ENCODE data around the gene HNRNPLL.

The HNRNPLL gene

GRCh38 chr2:38597115-38597514, 5.6 kb downstream of the HNRNPLL start:
- Histone ChIP-seq H3K4me1 (ENCODE audit: control insufficient read depth in 5 of 5, insufficient read depth in 5 of 5, low read length in 5 of 5) (peaks cover 0 to 43% (median 33%) of the 10 kb centered on the region in 5 donors), H3K27me3 (ENCODE audit: control insufficient read depth in 5 of 5, insufficient read depth in 4 of 5, low read length in 5 of 5) (no peaks in the 10 kb centered on the region), H3K9me3 (ENCODE audit: control insufficient read depth in 5 of 5, low read length in 5 of 5) (no peaks in the 10 kb centered on the region), H3K36me3 (ENCODE audit: control insufficient read depth in 5 of 5, insufficient read depth in 5 of 5, low read length in 5 of 5) (no peaks in the 10 kb centered on the region), H3K9ac (ENCODE audit: low read length in 5 of 5) (no peak overlapping the region), H3K4me3 (ENCODE audit: low read depth in 1 of 5, low read length in 5 of 5) (no peak overlapping the region), H3K27ac (ENCODE audit: low read depth, low read length) (no peak overlapping the region)

DNA sequence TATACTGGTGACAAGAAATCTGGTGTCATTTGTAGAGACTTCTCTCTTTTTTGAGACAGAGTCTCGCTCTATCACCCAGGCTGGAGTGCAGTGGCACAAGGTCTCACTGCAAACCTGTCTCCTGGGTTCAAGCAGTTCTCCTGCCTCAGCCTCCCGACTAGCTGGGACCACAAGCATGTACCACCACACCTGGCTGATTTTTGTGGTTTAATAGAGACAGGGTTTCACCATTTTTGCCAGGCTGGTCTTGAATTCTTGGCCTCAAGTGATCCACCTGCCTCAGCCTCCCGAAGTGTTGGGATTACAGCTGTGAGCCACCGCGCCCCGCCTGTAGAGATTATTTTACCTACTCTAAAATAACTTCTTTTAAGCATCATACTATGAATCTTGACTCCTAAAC, 6.5 kb downstream of the HNRNPLL start:
- no peaks in the 10 kb centered on the region for H3K9me3 ChIP-seq (ENCODE audit: control insufficient read depth in 5 of 5, low read length in 5 of 5)
- H3K27me3 ChIP-seq (ENCODE audit: control insufficient read depth in 5 of 5, insufficient read depth in 4 of 5, low read length in 5 of 5): no peaks in the 10 kb centered on the region
- H3K4me3 ChIP-seq (ENCODE audit: low read depth in 1 of 5, low read length in 5 of 5): no peak overlapping the region
- no peak overlapping the region for H3K27ac ChIP-seq (ENCODE audit: low read depth, low read length)
- H3K36me3 ChIP-seq (ENCODE audit: control insufficient read depth in 5 of 5, insufficient read depth in 5 of 5, low read length in 5 of 5): no peaks in the 10 kb centered on the region
- H3K9ac ChIP-seq (ENCODE audit: low read length in 5 of 5): no peak overlapping the region
- peaks cover 0 to 37% (median 28%) of the 10 kb centered on the region in 5 donors for H3K4me1 ChIP-seq (ENCODE audit: control insufficient read depth in 5 of 5, insufficient read depth in 5 of 5, low read length in 5 of 5)

- H3K36me3 ChIP-seq (ENCODE audit: control insufficient read depth in 5 of 5, insufficient read depth in 5 of 5, low read length in 5 of 5): peaks cover 0 to 9% (median 0%) of the 10 kb centered on the region in 5 donors
- H3K27ac ChIP-seq (ENCODE audit: low read depth, low read length): no peak overlapping the region
- no peak overlapping the region for H3K4me3 ChIP-seq (ENCODE audit: low read depth in 1 of 5, low read length in 5 of 5)
- H3K9ac ChIP-seq (ENCODE audit: low read length in 5 of 5): peak overlapping the region in 1 of 5 donors; percentile 6
- H3K9me3 ChIP-seq (ENCODE audit: control insufficient read depth in 5 of 5, low read length in 5 of 5): no peaks in the 10 kb centered on the region
- H3K27me3 ChIP-seq (ENCODE audit: control insufficient read depth in 5 of 5, insufficient read depth in 4 of 5, low read length in 5 of 5): no peaks in the 10 kb centered on the region
- H3K4me1 ChIP-seq (ENCODE audit: control insufficient read depth in 5 of 5, insufficient read depth in 5 of 5, low read length in 5 of 5): peaks cover 0 to 6% (median 4%) of the 10 kb centered on the region in 5 donors
These were observed 9.8 kb downstream of the HNRNPLL start for GRCh38 chr2:38592951-38593350.

DNA sequence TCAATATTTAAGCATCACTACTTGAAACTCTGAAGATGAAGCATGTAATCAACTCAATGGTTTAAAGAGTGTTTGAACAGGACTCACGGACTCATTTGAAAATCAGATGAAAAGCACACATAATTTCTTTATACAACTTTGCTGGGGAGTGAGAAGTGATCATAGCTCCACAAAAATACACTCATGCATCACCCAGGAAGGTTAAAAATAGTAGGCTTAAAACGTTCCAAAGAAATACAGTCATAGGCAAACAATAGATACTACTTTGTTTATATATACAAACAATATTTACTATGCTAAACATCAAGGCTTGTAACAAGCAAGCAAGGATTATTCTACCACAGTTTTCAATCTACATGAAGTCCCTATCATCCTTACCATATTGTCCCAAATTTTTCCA, 11.6 kb downstream of the HNRNPLL start:
- H3K27ac ChIP-seq (ENCODE audit: low read depth, low read length): no peak overlapping the region
- H3K4me3 ChIP-seq (ENCODE audit: low read depth in 1 of 5, low read length in 5 of 5): no peak overlapping the region
- no peaks in the 10 kb centered on the region for H3K9me3 ChIP-seq (ENCODE audit: control insufficient read depth in 5 of 5, low read length in 5 of 5)

GRCh38 chr2:38590053-38590452, 12.7 kb downstream of the HNRNPLL start:
- peaks cover 0 to 15% (median 9%) of the 10 kb centered on the region in 5 donors for H3K4me1 ChIP-seq (ENCODE audit: control insufficient read depth in 5 of 5, insufficient read depth in 5 of 5, low read length in 5 of 5)
- H3K27me3 ChIP-seq (ENCODE audit: control insufficient read depth in 5 of 5, insufficient read depth in 4 of 5, low read length in 5 of 5): no peaks in the 10 kb centered on the region
- no peaks in the 10 kb centered on the region for H3K9me3 ChIP-seq (ENCODE audit: control insufficient read depth in 5 of 5, low read length in 5 of 5)
- peaks cover 0 to 9% (median 4%) of the 10 kb centered on the region in 5 donors for H3K36me3 ChIP-seq (ENCODE audit: control insufficient read depth in 5 of 5, insufficient read depth in 5 of 5, low read length in 5 of 5)
- H3K27ac ChIP-seq (ENCODE audit: low read depth, low read length): no peak overlapping the region
- H3K9ac ChIP-seq (ENCODE audit: low read length in 5 of 5): no peak overlapping the region
- no peak overlapping the region for H3K4me3 ChIP-seq (ENCODE audit: low read depth in 1 of 5, low read length in 5 of 5)

More for the DNA sequence above, 11.6 kb downstream of the HNRNPLL start:
- Histone ChIP-seq H3K27me3 (ENCODE audit: control insufficient read depth in 5 of 5, insufficient read depth in 4 of 5, low read length in 5 of 5) (no peaks in the 10 kb centered on the region), H3K4me1 (ENCODE audit: control insufficient read depth in 5 of 5, insufficient read depth in 5 of 5, low read length in 5 of 5) (peaks cover 0 to 10% (median 6%) of the 10 kb centered on the region in 5 donors), H3K9ac (ENCODE audit: low read length in 5 of 5) (no peak overlapping the region), H3K36me3 (ENCODE audit: control insufficient read depth in 5 of 5, insufficient read depth in 5 of 5, low read length in 5 of 5) (peaks cover 0 to 9% (median 0%) of the 10 kb centered on the region in 5 donors)

DNA sequence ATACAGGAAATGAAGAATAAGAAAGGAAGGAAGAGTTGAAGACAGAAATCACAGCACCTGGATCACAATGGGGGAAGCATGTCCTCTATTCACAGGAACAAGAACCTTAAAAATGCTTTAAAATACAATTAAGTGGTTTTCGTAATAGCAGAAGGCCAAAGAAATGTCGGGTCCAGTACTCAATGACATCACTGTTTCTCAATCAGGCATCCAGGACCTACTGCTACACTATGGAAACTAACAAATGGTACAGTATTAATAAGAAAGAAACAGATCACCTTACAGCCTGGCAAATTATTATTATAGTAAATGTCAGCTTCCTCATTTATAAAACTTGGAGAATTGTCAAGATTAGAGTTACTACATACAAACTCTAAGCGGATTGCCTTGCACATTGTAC, 15.8 kb downstream of the HNRNPLL start:
- Histone ChIP-seq H3K4me1 (ENCODE audit: control insufficient read depth in 5 of 5, insufficient read depth in 5 of 5, low read length in 5 of 5) (peaks cover 0 to 15% (median 4%) of the 10 kb centered on the region in 5 donors), H3K36me3 (ENCODE audit: control insufficient read depth in 5 of 5, insufficient read depth in 5 of 5, low read length in 5 of 5) (peaks cover 0 to 9% (median 4%) of the 10 kb centered on the region in 5 donors), H3K27ac (ENCODE audit: low read depth, low read length) (no peak overlapping the region), H3K27me3 (ENCODE audit: control insufficient read depth in 5 of 5, insufficient read depth in 4 of 5, low read length in 5 of 5) (no peaks in the 10 kb centered on the region), H3K9me3 (ENCODE audit: control insufficient read depth in 5 of 5, low read length in 5 of 5) (no peaks in the 10 kb centered on the region), H3K9ac (ENCODE audit: low read length in 5 of 5) (peak overlapping the region in 1 of 5 donors; percentile 28), H3K4me3 (ENCODE audit: low read depth in 1 of 5, low read length in 5 of 5) (no peak overlapping the region)

- peaks cover 0 to 15% (median 7%) of the 10 kb centered on the region in 5 donors for H3K4me1 ChIP-seq (ENCODE audit: control insufficient read depth in 5 of 5, insufficient read depth in 5 of 5, low read length in 5 of 5)
- no peak overlapping the region for H3K4me3 ChIP-seq (ENCODE audit: low read depth in 1 of 5, low read length in 5 of 5)
- no peak overlapping the region for H3K9ac ChIP-seq (ENCODE audit: low read length in 5 of 5)
- no peaks in the 10 kb centered on the region for H3K9me3 ChIP-seq (ENCODE audit: control insufficient read depth in 5 of 5, low read length in 5 of 5)
- no peak overlapping the region for H3K27ac ChIP-seq (ENCODE audit: low read depth, low read length)
- H3K27me3 ChIP-seq (ENCODE audit: control insufficient read depth in 5 of 5, insufficient read depth in 4 of 5, low read length in 5 of 5): no peaks in the 10 kb centered on the region
- peaks cover 5 to 20% (median 15%) of the 10 kb centered on the region in 5 donors for H3K36me3 ChIP-seq (ENCODE audit: control insufficient read depth in 5 of 5, insufficient read depth in 5 of 5, low read length in 5 of 5)
These were observed 17.8 kb downstream of the HNRNPLL start for GRCh38 chr2:38584881-38585280.

GRCh38 chr2:38583994-38584393, 18.7 kb downstream of the HNRNPLL start:
- Histone ChIP-seq H3K4me3 (ENCODE audit: low read depth in 1 of 5, low read length in 5 of 5) (no peak overlapping the region), H3K36me3 (ENCODE audit: control insufficient read depth in 5 of 5, insufficient read depth in 5 of 5, low read length in 5 of 5) (peaks cover 5 to 20% (median 9%) of the 10 kb centered on the region in 5 donors), H3K9me3 (ENCODE audit: control insufficient read depth in 5 of 5, low read length in 5 of 5) (no peaks in the 10 kb centered on the region), H3K4me1 (ENCODE audit: control insufficient read depth in 5 of 5, insufficient read depth in 5 of 5, low read length in 5 of 5) (peaks cover 0 to 15% (median 7%) of the 10 kb centered on the region in 5 donors), H3K9ac (ENCODE audit: low read length in 5 of 5) (no peak overlapping the region), H3K27me3 (ENCODE audit: control insufficient read depth in 5 of 5, insufficient read depth in 4 of 5, low read length in 5 of 5) (no peaks in the 10 kb centered on the region), H3K27ac (ENCODE audit: low read depth, low read length) (no peak overlapping the region)

- Histone ChIP-seq H3K9me3 (ENCODE audit: control insufficient read depth in 5 of 5, low read length in 5 of 5) (no peaks in the 10 kb centered on the region), H3K4me1 (ENCODE audit: control insufficient read depth in 5 of 5, insufficient read depth in 5 of 5, low read length in 5 of 5) (peaks cover 0 to 15% (median 7%) of the 10 kb centered on the region in 5 donors), H3K36me3 (ENCODE audit: control insufficient read depth in 5 of 5, insufficient read depth in 5 of 5, low read length in 5 of 5) (peaks cover 5 to 20% (median 13%) of the 10 kb centered on the region in 5 donors), H3K27me3 (ENCODE audit: control insufficient read depth in 5 of 5, insufficient read depth in 4 of 5, low read length in 5 of 5) (no peaks in the 10 kb centered on the region), H3K9ac (ENCODE audit: low read length in 5 of 5) (no peak overlapping the region), H3K4me3 (ENCODE audit: low read depth in 1 of 5, low read length in 5 of 5) (no peak overlapping the region), H3K27ac (ENCODE audit: low read depth, low read length) (no peak overlapping the region)
These were observed 19.2 kb downstream of the HNRNPLL start for GRCh38 chr2:38583524-38583923.

DNA sequence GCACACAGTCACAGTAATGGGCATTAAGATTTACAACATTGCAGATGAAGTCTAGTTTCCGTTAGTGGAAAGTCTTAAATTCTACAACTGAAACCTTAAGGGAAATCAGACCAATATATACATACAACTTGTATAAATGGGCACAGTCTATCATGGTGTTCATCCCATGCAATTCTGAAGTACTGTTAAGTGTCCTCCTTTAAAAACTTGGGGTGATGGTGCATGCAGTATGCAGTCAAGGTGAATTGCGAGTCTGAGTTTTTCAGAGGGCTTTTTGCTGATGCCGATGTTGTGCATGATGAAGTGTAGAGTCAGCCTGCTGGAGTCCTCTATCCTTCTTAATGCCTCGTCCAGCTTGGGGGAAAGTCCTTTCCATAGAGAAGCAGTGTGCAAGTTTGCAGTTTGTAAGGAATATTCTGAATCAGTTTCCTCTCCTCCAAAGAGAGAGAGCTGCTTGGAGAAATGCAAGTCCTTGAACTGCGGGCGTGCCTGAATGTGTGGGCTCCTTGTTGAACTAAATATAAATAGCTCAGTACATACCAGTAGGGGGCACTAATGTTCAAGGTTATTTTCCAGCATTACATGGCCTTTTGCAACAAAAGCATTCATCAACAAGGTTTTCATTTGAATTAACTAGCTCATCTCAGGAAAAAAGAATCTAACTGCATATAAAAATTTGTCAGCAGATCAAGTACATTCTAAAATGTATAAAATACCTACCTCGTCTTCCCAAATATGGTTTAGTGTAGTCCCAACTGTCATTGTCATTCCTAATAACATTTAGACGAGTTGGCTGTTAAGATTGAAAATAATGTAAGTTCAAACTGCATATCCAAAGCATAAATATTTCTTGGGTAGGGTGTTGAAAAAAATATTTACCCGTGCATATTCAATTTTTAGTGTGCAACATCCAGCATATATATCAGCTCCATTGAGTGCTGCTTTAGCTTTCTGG, 21.3 kb downstream of the HNRNPLL start:
- peaks cover 5 to 26% (median 18%) of the 10 kb centered on the region in 5 donors for H3K36me3 ChIP-seq (ENCODE audit: control insufficient read depth in 5 of 5, insufficient read depth in 5 of 5, low read length in 5 of 5)

More for the DNA sequence above, 21.3 kb downstream of the HNRNPLL start:
- Histone ChIP-seq H3K9ac (ENCODE audit: low read length in 5 of 5) (no peak overlapping the region), H3K4me1 (ENCODE audit: control insufficient read depth in 5 of 5, insufficient read depth in 5 of 5, low read length in 5 of 5) (peaks cover 0 to 12% (median 7%) of the 10 kb centered on the region in 5 donors), H3K4me3 (ENCODE audit: low read depth in 1 of 5, low read length in 5 of 5) (no peak overlapping the region), H3K9me3 (ENCODE audit: control insufficient read depth in 5 of 5, low read length in 5 of 5) (no peaks in the 10 kb centered on the region), H3K27me3 (ENCODE audit: control insufficient read depth in 5 of 5, insufficient read depth in 4 of 5, low read length in 5 of 5) (no peaks in the 10 kb centered on the region), H3K27ac (ENCODE audit: low read depth, low read length) (no peak overlapping the region)
